GM12873 (cell line): ENCODE results near the gene ZNF548.

Source experiments
- CTCF ChIP-seq: IDR thresholded peaks from 2 replicates; pipeline ENCODE4 v1.5.1; 2012; ENCODE audit warnings: low read depth, mild to moderate bottlenecking, moderate library complexity, low read length, control low read depth; ENCODE audit not compliant: insufficient read depth; ENCODE audit errors: missing control alignments

ZNF548 gene

GRCh38 chr19:57377498-57378146 lies 12.0 kb upstream of the ZNF548 start:
- no peak for TF ChIP-seq CTCF

- TF ChIP-seq CTCF = no peak
Measured at GRCh38 chr19:57380923-57381322, 8.7 kb upstream of the ZNF548 start.

- no peak for TF ChIP-seq CTCF
Measured at GRCh38 chr19:57382806-57383488, 6.7 kb upstream of the ZNF548 start.

- TF ChIP-seq CTCF = no peak
Measured at GRCh38 chr19:57389194-57389729, 392 bp upstream of the ZNF548 start.

GRCh38 chr19:57395710-57396109 lies 6.1 kb downstream of the ZNF548 start:
- TF ChIP-seq CTCF = no peak

GRCh38 chr19:57398868-57399267 lies 9.2 kb downstream of the ZNF548 start:
- no peak for TF ChIP-seq CTCF

GRCh38 chr19:57403737-57404563 lies 14.3 kb downstream of the ZNF548 start:
- TF ChIP-seq CTCF = no peak
